HG03378 (cell line): ENCODE data around the gene VAV1.

Experiments
- ATAC-seq: cut with Tn5 transposase; IDR thresholded peaks from one replicate; pipeline ENCODE4 v1.9.1; 2021; ENCODE audit warnings: mild to moderate bottlenecking, moderate library complexity; ENCODE audit not compliant: unreplicated experiment

The VAV1 gene

DNA sequence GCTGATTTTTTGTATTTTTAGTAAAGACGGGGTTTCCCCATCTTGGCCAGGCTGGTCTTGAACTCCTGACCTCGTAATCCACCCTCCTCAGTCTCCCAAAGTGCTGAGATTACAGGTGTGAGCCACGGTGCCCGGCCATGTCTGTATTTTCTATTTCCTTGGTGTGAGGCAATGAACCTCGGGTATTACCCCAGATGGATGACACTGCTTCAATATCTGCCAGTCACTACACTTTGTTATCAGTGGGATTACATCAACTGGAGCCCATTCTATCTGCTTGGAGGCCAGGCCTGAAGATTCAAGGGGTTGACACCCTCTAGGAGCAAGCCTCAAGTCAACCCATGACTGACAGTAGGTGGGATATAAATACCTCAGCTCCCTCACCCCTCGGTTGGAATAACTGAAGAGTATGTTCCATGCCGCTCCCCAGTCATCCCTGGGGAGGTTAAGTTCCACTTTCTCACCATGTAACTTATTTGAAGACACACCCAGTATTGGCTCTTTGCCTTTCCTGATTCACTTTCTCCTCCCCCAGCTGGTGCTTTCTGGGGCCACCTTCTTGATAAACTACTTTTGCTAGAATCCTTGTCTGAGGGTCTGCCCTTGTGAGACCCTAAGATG, 113.9 kb downstream of the VAV1 start:
- ATAC-seq = no peak

DNA sequence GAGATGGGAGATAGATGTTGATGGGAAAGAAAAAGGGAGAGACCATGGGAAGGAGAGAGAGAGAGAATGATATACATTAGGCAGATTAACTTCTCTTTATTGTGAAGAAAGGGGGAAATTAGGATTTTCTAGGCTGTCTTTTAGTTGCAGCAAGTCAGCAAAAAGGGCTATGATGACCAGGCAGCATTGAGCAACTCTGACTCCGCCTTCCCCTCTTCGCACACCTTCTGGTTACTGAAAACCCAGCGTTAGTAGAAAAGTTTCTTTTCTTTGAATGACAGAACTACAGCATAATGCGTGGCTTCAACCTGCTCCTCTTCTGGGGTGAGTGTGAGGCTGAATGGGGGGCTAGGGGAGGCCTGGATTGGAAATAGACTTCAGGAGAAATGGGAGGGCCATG, 114.8 kb downstream of the VAV1 start, which contains the start of gene ADGRE1:
ADGRE1 (plus strand) TSS at position 264 of the 400 bp plus-strand sequence; CDS start at position 294, 30 bp downstream.
- no peak for ATAC-seq

- no peak for ATAC-seq
Observed at GRCh38 chr19:6888967-6889366, 116.5 kb downstream of the VAV1 start.

- no peak for ATAC-seq
Observed at GRCh38 chr19:6890401-6890913, 117.9 kb downstream of the VAV1 start.

- ATAC-seq = no peak
Observed at GRCh38 chr19:6890938-6891337, 118.4 kb downstream of the VAV1 start.

GRCh38 chr19:6891761-6892385, 119.4 kb downstream of the VAV1 start:
- no peak for ATAC-seq

- ATAC-seq = no peak
Observed at GRCh38 chr19:6894313-6894712, 121.8 kb downstream of the VAV1 start.

DNA sequence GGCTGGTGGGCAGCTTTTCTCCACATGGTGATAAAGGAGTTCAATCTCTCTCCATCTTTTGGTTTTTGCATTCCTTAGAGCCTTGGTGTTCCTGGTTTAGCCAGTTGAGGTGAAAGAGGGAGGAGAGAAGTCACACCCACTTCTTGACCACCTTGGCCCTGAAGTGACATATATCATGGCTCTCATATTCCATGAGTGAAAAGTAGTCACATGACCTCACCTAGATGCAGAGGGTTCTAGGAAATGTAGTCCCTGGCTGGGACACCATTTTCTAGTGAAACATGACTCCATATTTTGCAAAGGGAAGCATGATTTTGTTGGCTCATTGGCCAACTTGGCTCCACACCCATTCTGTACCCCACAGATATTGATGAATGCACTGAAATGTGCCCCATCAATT, 130.9 kb downstream of the VAV1 start:
- no peak for ATAC-seq

DNA sequence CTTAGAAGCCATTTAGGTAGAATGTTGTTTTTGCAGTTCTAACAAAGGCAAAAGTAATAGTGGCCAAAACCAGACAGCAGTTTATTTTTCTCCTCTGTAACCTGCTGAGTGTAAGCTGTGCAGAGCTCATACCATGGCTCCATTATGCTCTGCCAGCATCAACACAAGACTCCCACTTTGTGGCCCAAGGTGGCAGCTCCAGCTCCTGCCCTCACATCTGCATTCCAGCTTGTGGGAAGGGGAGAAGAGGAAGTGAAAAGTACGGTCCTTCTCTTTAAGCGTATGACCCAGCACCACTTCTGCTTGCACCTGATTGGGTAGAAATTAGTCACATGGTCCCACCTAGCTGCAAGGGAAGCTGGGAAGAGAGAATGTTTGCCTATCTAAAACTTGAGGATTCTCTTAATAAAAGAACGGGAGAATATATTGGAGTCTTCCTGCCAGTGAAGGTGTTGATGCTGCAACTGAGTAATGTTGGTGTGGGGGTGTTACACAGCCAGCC, 134.1 kb downstream of the VAV1 start:
- ATAC-seq = no peak
